ENCODE results near the gene NOL4L.

NOL4L gene, protein sequence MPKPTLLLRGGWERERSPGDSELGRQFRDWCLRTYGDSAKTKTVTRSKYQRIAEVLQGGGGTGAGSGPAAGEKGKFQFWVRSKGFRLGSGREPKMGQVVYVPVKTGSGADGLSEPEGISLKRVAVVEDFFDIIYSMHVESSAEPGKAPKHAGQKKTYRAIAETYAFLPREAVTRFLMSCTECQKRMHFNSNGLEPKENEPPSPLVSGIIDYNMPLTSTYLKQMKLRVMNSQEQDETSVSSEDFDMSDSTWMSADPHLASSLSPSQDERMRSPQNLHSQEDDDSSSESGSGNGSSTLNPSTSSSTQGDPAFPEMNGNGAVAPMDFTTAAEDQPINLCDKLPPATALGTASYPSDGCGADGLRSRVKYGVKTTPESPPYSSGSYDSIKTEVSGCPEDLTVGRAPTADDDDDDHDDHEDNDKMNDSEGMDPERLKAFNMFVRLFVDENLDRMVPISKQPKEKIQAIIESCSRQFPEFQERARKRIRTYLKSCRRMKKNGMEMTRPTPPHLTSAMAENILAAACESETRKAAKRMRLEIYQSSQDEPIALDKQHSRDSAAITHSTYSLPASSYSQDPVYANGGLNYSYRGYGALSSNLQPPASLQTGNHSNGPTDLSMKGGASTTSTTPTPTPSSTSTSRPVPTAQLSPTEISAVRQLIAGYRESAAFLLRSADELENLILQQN

DNA sequence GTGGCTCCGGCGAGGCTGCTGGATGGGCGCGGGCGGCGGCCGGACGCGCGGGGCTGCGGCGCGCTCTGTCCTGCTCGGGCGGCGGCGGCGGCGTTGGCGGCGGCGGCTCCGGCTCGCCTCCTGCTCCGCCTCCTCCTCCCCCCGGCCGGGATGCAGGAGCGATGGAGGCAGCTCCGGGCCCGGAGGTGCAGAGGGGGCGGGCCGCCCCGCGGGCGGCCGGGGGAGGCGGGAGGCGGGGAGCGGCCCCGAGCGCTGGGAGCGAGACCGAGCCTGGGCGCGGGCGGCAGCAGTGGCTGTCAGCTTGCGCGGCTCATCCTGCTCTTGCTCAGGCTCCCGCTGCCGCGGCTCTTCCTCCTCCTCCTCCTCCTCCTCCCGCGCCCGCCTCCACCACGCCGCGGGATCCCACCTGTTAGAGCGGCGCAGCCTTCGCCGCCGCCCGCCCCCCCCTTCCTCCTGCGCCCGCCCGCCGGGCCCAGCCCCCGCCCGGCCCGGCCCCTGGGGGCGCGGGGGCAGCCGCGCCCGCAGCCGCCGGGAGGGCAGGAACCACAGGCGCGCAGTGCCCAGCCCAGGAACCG, at the start of gene NOL4L:
NOL4L (minus strand) TSS at position 323 of the 575 bp plus-strand sequence. CDS start 443 bp downstream, outside the sequence.
- DNase-seq = peak in 1 of 4 experiments; percentile 17

DNA sequence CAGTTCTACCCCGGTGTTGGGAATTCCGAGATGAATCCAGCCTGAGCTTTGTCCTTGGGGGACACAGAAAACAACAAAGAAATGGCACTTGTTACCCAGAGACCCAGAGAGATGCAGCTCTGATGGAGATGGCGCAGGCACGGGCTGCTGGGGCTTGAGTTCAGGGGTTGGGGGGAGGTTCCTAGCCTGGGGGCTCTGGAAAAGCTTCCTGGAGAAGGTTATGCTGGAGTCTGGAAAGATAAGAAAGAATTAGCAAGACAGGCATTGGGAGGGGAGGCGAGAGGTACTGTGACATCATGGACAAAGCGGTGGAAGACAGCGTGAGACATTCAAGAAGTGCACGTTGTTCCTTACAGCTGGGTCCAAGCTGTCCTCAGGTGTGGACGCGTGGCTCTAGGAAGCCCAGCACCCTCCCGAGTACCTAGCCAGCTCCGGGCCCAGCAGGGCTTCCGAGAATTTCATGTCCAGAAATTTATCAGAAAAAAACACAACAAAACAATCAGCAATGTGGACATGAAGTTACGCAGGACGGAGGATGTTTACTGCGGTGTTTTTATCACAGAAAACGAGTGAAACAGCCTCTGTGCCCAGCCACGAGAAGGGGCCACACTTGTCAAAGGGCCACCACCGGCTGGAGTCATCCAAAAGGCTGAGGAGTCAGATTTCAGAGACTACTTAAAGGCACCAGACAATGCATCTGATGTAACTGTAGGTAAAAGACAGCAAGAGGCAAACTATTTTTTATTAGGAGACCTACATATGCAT, 49.1 kb upstream of the NOL4L start:
- no peak for DNase-seq

- no peak for DNase-seq
These were observed 47.6 kb upstream of the NOL4L start for GRCh38 chr20:32632461-32633354.

DNA sequence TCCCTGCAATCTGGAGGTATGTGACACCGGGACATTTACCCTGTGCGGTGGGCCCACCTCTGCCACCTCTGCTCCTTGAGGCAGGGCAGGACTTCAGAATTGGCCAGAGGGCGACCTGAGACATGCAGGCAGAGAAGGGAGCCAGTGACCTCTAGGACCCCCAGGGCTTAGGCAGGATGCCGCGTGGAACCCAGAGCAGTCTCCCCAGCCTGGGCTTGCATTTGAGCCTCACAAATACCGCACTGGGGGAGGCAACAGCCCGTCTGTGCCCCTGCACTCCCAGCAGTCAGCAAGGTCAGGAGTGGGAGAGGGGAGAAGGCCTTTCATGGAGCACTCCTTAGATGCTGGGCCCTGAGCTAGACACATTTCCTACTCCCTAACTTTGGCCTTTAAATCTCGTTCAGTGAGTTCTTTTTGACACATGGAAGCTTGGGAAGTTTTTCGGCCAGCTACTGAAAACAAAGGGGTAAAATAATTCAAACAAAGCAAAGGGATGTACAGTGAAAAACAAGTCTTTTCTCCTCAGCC, 46.9 kb upstream of the NOL4L start:
- no peak for DNase-seq

GRCh38 chr20:32629813-32630212, 44.7 kb upstream of the NOL4L start:
- DNase-seq = no peak

DNA sequence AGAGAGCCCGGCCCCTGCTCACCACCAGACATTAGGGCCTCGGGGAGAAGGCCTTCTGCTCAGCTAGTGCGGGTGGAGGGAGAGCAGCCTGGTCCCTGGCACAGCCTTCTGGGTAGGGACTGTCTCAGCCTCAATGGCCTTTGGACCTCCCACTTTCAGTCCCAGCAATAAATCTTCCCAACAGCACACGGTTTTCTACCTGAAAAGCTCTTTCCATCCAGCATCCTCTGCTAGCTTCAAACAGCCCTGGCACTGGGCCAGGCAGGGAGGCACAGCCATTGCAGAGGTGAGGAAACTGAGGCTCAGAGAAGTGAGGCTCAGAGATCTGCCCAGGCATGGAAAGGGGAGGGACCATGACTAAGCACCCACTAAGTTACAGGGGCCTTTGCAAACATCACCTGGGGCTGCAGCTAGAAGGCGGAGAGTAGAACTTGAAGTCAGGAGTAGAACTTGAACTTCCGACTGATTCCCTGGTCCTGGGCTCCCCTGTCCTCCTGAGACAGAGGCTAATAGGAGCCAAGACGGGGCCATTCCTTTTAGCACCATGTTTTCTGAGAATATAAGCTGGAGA, 43.9 kb upstream of the NOL4L start:
- no peak for DNase-seq

DNA sequence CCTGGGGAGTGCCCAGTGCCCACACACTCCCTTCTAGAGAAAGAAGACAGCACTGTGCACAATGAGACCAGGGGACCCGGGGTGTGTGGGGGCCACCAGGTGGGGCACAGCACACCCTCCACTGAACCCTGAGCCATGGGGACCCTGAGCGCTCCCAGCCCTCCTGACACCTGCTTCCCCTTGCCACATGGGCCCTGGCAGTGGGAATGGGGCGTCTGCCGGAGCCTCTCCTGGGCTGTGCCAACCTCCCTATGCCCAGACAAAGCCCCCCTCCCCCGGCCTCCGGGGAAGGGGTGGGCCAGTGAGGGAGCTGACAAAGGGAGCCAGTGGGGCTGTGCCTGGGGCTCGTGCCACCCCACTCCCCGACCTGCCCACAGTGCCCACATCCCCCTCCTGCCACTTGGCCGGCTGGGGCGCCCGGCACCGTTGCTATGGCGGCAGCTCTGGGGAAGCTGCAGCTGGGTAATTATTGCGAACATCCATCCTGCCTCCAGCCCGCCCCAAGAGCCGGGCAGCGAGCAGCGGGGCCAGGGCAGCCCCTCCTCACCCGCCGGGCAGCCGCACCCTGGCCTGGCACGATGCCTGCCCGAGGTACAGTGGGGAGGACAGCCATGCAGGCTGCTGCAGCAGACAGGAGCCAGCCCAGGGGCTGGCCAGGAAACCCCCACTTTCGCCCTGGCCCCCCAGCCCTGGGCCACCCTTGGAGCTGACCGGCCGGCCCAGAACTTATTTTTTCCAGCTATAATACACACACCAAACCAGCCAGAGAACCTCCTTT, 41.9 kb upstream of the NOL4L start:
- no peak for DNase-seq

DNA sequence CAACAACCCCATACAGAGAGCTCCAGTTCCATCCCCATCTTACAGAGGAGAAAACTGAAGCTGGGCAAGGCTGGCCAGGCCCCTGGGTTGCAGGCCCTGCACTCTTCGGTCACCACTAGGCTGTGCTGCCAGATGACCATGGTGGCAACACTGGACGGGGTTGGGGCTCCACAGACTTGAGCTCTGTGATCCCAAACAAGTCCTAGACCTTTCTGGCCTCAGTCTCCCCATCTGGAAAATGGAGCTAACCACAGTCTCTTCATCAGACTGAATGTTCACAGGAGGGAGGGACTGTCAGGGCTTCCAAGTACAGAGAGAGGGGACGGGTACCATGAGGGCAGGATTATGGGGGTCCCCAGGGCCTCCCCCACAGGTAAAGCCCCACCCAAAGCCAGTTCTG, 41.3 kb upstream of the NOL4L start:
- DNase-seq = no peak

DNA sequence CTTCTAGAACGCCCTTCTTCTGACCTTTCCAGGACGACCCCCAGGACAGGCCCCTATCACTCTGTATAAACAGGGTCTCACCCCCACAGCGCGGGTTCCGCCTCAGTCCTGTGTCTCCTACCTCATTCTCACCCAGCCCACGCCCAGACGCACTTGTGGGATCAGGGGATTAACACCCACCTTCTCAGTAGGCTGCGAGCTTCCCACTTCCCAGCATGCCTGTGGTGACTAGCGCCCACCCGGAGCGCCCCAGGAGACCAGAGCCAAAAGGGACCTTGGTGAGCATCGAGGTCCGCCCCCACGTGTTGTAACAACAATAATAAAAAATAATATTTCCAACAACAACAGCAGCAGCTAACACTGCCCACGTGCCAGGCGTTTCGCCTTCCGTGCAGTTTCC, 40.9 kb upstream of the NOL4L start:
- DNase-seq = no peak

DNA sequence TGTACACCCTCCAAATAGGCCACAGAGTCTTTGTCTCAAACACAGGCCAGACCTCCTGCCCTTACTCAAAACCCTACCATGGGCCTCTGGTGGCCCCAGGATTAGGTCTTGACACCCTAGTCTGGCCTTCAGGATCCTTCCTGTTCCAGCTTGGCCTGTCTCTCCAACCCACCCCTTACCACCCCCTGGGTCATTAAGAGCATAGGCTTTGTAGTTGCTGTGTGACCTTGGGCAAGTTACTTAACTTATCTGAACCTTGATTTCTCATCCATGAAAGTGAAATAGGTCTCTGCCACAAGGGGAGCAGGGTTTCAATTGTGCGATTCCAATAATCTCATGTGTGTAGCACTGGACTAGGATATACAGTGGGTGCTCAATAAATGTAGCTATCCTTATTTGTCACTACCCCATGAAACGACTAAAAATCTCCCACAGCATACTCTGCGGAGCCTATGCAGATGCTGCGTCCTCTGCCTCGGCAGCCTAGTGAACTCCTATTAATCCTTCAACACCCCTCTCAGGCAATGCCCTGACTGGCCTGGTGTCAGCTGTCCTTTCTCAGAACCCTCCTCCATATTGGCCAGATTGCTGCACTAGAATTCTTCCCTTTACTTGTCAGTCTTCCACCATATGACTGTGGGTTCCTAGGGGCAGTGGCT, 39.7 kb upstream of the NOL4L start:
- no peak for DNase-seq

DNA sequence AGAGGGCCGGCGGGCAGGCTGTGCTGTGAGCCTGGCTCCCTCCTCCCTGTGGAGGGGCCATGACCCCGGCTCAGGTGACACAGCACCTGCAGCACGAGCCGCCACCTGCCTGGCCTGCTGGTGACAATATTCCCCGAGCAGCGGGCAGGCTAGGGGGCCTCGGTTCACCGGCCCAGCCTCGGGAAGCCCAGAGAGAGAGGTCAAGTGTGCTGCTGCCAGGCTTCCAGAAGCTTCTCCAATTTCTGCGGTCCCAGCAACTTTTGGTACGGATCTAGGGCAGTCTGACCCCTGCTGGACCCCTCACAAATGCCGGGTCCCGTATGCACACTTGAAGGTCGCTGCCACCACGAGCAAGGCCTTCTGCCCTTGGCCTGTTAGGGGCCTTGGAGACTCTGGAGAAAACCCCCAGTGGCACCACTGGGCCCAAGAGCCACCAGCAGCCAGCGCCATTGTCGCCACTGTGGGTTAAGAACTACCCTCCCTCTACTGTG, 38.6 kb upstream of the NOL4L start:
- no peak for DNase-seq

DNA sequence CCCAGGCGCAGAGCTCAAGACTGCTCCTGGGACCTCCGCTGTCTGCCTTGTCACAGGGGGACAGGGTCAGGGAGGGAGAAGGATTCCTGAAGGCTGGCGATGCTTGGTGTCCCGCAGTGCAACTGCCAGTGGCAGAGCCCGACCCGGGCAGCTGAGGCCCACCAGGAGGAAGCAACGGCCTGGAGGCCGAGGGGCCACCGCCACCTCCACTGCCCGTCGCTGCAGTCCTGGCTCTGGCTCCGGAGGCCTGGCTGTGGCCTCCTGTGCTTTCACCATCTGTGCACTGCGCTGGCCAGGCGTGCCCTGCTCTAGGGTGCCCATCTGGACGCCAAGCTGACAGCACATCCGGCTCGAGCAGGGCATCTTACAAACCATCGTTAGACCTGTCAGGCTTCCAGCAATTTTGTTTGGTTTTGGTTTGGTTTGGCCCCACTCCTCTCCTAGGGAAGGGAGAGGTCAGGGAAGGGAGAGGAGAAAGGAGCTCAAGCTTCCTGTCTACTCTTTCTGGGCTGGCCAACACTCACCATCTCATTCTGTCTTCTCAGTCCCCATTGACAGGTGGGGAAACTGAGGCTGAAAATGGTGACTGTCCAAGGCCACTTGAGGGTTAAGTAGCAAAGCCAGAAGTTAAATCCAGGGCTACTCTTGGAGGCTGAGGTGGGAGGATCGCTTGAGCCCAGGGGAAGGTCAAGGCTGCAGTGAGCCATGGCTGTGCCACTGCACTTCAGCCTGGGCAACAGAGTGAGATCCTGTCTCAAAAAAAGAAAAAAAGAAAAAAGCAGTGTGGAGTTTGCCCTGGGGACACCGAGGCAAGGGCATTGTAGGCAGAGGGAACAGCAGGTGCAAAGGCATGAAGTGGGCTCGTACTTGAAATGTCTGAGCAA, 37.7 kb upstream of the NOL4L start:
- no peak for DNase-seq

- DNase-seq = no peak
These were observed 36.9 kb upstream of the NOL4L start for GRCh38 chr20:32621891-32622584.

GRCh38 chr20:32621071-32621890, 36.1 kb upstream of the NOL4L start:
- no peak for DNase-seq

GRCh38 chr20:32619586-32619985, 34.5 kb upstream of the NOL4L start:
- DNase-seq = no peak

DNA sequence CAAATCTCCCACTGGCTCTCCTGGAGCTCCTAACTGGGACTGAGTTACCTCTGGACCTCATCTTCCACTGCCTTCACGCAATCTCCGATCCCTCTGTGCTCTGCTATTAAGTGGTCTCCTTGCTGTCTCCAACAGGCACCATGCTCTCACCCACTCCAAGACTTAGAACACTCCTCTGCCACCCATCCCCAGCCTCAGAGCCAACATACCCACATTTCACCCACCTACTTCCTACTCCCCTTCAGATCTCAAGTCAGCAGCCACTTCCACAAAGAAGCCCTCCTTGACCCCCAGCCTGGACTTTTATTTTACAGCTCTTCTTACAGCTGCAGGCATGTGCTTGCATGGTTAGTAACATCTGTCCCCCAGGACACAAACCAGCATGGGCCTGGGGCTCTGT, 29.6 kb upstream of the NOL4L start:
- no peak for DNase-seq

GRCh38 chr20:32614303-32614702, 29.2 kb upstream of the NOL4L start:
- DNase-seq = no peak
